Stromal cell of bone marrow (primary cell): ENCODE measurements around the gene ABHD16A.

Experiments used
- DNase-seq: peaks from one replicate; pipeline ENCODE4 v3.0.0-alpha.2; 2012; ENCODE audit warnings: low read depth

ABHD16A gene

GRCh38 chr6:31702819-31703716 is at the start of gene ABHD16A:
TSS of gene ABHD16A (minus strand) at chr6:31703324. CDS start at chr6:31703281, 43 bp downstream.
- DNase-seq: peak; percentile 97

- peak; percentile 80 for DNase-seq
Measured at GRCh38 chr6:31752739-31753319, 49.7 kb upstream of the ABHD16A start.

DNA sequence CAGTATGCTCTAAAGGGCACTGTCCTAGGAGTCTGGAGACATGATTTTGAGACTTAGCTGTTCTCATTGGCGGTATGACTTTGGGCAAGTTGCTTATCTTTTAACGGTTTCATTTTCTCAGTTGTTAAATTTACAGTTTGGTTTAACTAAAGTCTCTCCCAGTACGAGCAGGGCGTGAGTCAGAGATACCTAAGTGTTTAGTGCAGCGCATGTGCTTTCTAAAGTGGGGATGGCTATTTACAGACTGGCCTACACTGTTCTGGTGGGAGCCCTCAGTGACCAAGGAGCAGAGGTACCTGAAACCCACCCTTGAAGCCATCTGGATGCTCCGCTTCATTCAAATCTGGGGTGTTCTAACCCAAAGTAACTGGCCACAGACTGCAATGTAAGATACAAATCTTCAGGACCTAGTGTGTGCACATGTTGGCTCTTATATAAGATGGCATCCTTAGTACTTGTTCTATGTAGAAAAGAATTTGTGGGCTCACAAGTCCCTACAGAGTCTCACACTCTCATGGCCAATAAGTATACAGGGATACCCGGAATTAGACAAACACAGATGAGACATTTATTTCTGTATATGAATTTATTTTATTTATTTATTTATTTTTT is 47.4 kb upstream of the ABHD16A start:
- DNase-seq: no peak

DNA sequence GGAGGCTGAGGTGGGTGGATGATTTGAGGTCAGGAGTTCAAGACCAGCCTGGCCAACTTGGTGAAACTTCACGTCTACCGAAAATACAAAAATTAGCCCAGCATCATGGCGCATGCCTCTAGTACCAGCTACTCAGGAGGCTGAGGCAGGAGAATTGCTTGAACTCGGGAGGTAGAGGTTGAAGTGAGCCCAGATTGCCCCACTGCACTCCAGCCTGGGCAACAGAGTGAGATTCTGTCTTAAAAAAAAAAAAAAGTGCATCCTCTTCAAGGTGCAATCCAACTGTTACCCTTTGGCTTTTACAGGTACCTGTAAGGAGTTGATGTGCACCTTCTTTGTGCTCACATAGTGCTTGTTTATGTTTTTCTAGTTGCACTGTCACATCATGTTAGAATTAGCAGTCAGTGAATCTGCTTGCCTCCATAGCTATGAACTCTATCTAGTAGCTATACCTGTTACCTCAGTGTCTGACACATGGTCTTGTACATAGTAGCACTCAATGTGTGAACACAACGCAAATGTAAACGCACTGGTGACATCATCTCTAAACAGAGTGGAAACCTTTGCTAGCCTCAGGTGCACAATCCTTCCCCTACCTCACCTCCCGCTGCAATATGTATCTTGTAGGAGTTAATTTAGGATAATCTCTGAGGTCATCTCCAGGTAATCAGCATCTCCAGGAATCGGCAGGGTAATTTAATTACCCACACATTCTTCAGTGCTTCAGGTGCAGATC is 46.3 kb upstream of the ABHD16A start:
- no peak for DNase-seq

DNA sequence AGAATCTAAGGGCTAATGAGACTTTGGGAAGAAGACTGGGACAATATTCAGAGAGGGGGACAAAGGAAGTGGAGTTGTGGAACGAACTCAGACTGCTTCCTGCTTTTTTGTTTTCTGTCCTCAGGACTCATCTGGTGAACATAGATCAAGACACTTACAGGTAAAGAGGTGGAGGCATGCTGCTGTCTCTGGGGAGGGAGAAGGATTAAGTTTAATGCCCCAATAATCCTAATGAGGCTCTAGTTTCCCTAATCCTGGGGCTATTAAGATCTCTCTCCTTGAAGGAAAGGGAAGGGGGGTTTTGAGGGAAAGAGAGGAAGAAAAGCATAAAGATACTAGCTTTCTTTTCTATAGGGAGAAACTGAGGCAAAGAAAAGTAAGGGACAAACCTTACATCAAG is 41.3 kb upstream of the ABHD16A start:
- DNase-seq: no peak

DNA sequence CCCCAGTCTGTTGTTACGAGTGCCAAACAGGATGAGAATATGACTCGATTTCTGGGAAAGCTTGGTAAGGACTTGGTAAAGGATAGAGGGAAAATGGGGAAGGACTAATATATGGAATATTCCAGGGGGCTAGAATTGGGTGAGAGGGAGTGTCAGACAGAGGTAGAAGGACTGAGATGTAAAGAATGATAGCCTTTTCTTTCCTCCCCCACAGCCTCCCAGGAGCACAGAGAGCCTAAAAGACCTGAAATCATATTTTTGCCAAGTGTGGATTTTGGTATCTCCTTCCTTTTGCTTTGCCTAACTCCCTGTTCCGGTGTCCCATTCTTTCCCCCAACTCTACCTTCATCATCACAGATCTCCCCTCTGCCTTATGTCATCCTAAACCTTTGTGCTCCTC is 39.8 kb upstream of the ABHD16A start:
- DNase-seq: no peak

GRCh38 chr6:31741815-31742214 is 38.7 kb upstream of the ABHD16A start:
- DNase-seq: no peak

DNA sequence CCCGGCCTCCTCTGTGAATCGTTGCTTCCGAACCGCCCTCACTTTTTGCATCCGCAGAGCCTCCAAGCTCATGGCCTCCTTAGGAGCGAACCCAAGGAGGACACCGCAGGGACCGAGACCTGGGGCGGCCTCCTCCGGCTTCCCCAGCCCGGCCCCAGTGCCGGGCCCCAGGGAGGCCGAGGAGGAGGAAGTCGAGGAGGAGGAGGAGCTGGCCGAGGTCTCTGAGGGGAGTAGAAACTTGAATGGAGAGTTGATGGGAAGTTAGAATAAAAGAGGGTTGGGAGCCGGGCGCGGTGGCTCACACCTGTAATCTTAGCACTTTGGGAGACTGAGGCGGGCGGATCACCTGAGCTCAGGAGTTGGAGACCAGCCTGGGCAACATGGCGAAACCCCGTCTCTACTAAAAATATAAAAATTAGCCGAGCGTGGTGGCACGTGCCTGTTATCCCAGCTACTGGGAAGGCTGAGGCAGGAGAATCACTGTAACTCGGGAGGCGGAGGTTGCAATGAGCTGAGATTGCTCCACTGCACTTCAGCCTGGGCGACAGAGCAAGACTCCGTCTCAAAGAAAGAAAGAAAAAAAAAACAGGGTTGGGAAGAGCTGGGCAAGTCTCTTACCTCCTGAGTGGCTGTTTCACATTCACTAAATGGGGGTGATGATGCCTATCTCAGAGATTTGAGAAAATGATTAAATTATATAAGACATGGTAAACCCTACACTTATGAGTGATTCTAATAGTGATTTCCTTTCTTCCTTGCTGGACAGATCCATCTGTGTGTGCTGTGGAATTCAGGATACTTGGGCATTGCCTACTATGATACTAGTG is 37.5 kb upstream of the ABHD16A start:
- DNase-seq: no peak

GRCh38 chr6:31739639-31740396 is 36.7 kb upstream of the ABHD16A start, which contains the start of gene MSH5:
TSS of gene MSH5 (plus strand) at chr6:31740005. CDS start at chr6:31740467, 462 bp downstream.
- peak; percentile 99 for DNase-seq

DNA sequence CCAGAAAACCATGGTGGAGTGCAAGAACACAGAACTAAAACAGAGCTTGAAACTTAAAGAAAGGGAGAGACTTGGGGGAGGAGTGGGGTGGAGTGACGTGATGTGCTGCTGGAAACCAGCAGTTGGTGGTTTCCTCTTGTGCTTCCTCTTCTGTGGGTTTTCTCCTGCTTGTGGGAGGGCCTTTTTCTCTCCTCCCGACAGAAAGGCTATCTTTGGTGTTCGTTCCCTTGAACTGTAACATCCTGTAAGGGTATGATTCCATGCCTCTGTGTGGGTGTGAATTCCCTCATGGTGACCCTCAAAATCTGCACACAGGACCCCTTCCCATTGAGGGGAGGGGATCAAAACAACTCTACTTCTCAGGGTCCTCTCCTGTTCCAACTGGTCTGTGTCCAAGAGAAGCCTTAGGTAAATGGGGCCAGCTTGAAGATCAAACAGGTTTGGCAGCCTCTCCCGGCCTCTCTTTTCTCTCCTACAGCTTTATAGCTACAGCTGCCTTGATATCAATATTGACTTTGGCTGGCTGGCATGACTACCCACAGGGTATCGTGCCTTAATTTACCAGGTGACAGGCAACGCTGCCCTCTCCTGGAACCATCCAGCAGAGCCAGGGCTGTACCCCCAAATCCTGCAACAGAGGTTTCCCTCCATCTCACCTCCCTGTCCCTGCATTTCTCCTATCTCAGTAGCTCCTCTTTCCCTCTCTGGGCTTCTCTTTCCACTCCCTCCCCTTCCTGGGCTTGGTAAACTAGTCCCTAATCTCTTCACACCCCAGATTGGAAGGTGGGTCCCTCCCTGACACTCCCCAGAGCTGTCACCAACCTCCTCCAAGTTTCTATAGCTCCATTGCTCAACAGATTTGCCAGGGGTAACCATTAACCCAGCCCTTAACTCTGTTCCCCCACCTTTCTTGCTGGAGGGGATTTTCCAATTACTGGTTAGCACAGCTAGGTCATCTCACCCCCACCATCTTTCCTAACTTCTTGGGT is 35.2 kb upstream of the ABHD16A start:
- peak; percentile 82 for DNase-seq

GRCh38 chr6:31737315-31737990 is 34.3 kb upstream of the ABHD16A start:
- DNase-seq: no peak

DNA sequence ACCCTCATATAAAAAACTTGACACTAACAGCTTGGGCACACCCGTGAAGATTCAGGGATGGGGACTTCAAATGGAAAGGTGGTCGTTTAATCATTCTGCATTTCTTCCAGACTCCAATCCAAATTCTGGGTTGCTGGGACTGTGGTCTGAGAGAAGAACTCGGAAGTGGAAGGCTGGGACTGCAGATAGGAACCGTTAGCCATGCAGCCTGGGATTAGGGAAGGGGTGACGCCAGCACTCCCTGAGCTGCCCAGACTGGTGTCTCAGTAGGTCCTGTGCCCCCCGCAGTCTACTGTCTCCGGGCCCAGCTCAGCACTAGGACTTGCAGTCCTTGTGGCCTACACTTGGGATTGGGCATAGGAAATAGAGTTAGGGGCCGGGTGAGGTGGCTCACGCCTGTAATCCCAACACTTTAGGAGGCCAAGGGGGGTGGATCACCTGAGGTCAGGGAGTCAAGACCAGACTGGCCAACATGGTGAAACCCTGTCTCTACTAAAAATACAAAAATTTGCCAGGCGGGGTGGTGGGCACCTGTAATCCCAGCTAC is 33.7 kb upstream of the ABHD16A start:
- DNase-seq: no peak

DNA sequence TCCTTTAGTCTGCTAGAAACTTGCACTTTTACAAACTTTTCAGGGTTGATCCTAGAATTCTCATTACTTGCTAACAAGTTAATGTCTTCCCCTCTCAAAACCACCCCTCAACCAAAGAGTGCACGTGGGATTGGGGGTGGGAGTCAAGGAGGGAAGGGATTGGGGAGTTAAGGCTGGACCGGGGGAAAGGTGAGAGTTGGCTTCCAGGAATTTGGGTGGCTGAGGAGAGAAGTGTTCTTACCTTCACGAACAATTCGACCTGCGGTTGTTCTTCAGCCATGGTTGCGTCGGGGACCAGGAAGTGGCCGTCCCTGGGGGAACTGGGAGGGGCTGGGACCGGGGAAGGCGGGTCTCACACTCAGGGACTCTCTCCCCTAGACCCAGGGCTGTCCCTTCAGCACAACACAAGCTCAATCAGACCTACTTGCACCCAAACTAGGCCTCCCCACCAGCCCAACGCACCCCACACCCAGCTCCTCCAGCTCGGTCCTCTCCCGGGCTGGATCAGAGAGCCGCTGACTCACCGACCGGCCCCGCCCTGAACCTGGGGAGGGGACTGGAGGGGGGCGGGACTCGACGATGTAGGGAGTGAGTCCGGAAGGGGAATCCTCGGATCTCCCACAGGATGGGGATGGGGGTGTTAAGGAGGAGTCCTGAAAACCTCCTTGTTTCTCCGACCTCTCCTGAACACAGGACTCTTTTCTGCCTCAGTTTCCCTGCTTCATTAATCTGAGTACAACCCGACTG is 33.1 kb upstream of the ABHD16A start, which contains the start of gene CLIC1:
Gene CLIC1 (minus strand): TSS at position 510 of the 747 bp plus-strand sequence. CDS start 230 bp downstream, at position 280.
- DNase-seq: peak; percentile 80

GRCh38 chr6:31734821-31735406 is 31.8 kb upstream of the ABHD16A start:
- DNase-seq: peak; percentile 48

DNA sequence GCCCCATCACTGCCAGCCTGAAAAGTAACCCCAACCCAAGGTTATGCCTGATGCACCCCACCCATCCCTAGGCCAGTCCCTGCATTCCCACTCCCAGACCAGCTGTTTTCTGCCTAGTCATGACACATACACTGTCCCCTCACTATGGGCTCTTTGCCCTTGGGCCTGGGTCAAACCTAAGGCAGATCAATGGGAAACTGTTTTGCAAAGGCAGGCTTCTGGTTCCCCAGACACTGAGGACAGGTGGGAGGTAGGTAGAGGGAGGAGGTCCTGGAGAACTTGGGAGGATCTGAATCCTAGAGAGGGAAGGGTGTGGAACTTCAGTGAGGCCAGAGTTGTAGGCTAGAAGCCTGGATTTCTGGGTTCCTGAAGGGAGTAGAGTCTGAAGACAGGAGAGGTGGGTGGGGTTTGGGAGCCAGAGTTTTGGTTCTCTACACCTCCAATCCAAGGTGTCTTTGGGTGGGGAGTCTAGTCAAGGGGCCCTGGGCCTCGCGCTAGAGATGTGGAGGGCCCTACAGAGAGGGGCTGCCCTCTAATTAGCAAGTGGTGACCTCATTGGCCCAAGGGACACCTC is 31.2 kb upstream of the ABHD16A start:
- DNase-seq: no peak

DNA sequence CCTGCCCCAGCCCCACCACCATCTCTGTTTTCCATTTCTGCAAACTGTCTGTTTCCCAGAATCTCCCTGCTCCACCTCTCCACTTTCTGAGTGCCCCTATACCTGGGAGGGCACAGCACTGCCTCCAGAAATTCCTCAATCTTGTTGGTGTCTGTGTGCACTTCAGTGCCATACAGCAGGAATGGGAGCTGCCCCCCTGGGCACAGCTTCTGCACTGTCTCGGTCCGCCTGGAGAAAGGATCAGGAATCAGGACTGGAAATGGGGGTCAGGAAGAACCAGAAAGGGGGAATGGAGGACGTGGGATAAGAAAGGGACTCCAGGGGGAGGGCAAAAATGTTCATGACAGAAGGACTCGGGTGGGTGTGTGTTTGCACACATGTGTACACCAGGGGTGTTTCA is 30.6 kb upstream of the ABHD16A start:
- DNase-seq: no peak

GRCh38 chr6:31732029-31732428 is 28.9 kb upstream of the ABHD16A start:
- DNase-seq: no peak
